HG02840 (cell line): ENCODE data around the gene CIROP.

ENCODE experiments used
- ATAC-seq: cut with Tn5 transposase; IDR thresholded peaks from one replicate; pipeline ENCODE4 v1.9.1; 2021; ENCODE audit warnings: mild to moderate bottlenecking, moderate library complexity, moderate number of reproducible peaks; ENCODE audit not compliant: unreplicated experiment, low FRiP score

Gene CIROP

DNA sequence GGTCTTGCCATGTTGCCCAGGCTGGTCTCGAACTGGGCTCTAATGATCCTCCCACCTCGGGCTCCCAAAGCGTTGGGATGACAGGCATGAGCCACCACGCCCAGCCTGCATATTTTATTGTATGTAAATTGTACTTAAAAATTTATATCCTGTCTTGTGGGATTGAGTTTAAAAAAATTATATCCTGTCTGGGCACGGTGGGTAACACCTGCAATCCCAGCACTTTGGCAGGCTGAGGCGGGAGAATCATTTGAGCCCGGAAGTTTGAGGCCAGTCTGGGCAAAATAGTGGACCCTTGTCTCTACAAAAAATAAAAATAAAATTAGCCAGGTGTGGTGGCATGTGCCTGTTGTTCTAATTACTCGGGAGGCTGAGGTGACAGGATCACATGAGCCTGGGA, 28.2 kb upstream of the CIROP start:
- no peak for ATAC-seq

DNA sequence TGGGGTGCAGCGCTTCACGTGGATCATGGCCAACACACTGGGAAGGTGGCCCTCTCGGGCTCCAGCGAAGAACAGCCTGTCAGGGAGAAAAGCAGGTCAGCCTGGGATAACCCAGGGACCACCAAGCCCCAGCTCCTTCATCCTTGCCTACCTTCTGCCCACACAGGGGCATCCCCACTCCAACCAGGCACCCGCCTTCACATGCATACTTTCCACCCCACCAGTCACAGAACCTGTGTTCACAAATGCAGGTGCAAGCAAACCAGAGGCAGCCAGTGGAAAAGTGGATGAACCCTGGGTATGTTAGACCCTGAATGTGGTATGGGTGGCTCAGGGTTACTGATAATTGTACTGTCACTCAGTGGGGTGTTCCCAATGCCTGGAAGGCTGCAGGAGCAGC, 26.7 kb upstream of the CIROP start:
- no peak for ATAC-seq

DNA sequence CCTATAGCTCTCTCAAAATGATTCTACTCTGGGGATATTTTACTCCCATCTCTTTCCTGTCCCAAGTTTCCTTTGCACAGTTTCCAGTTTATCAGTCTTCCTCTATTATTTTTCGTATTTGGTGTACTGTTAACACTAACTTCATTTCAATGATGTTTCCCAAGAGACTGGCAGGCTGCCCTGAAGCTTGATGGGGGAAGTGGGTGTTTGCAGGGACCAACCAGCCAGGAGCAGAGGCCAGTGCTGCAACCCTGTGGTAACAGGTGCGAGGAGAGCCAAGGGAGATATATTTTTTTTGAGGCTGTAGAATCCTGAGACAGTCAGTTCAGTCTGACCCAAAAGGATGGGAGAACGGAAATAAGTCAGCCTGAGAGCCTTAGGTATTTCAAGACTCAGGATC, 26.1 kb upstream of the CIROP start:
- ATAC-seq: no peak

DNA sequence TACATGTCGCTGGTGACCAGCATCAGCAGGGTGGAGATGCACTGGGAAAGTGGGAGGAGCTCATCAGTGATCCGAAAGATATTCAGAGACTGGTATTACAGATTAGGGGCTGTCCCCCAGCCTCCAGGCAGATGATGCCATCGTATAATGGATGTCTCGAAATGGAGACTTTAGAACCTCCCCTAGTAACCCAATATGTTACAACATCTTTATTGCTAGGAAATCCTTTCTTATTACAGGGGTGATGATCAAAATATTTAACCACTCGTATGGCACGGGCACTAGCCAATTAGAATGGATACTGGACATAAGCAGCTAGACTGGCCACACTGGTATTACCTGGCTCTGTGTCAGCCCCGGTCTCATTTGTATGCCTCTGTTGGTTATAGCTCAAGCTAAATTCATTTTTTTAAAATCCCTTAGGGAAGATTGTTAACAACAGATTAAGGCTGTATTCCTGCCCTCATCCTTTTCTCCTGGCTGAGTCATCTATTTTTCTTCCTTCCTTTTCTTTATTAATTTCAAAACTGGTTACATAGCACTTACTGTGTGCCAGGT, 25.0 kb upstream of the CIROP start:
- ATAC-seq: no peak

DNA sequence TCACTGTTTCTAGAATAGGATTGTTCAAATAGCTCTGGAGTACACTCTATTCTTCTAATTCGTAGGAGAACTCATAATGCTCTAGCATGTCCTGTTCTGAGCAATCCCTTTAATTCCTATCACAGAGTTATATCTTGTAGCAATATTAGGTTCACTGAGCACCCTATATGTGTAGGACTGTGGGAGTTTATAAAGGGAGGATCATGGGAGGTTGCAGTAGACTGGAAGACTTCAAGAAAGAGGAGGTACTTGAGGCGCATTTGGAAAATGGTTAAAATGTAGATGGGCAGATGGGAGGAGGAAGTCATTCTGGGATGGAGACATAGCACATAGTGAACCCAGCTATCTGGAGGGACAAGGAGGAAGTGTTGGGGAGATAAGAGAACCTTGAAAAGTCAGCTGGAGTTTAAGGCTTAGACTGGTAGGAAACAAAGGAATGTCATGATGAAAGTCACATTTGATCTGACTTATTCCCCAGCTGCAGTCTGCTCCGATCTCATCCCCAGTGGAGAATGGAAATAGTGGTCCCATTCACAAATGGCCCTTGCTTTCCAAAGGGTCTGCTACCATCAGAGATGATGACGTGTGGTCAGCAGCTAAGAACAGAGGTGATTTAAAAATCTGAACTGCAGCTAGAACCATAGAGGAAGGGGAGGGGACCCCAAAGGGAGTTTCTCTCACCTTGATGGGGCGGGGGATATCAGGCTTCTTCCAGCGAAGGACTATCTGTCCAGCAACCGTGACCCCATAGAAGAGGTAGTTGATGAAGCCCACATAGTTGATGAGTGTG, 24.4 kb upstream of the CIROP start:
- no peak for ATAC-seq

DNA sequence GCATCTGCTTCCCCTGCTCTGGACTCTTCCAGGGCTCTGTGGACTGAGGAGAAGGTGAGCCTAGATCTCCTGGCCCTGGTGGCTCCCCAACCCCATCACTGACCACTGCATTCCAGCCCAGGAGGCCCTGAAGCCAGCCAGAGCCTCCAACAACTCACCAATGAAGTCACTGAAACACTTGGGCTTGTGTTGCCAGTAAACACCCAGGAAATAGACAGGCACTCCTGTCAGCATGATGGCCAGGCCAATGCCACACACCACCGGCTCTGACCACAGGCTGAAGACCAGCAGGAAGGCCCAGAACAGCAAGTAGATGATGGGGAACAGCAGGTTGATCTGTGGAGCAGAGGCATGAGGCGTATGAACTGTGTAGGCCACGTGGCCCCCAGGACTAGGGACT, 23.1 kb upstream of the CIROP start:
- no peak for ATAC-seq

DNA sequence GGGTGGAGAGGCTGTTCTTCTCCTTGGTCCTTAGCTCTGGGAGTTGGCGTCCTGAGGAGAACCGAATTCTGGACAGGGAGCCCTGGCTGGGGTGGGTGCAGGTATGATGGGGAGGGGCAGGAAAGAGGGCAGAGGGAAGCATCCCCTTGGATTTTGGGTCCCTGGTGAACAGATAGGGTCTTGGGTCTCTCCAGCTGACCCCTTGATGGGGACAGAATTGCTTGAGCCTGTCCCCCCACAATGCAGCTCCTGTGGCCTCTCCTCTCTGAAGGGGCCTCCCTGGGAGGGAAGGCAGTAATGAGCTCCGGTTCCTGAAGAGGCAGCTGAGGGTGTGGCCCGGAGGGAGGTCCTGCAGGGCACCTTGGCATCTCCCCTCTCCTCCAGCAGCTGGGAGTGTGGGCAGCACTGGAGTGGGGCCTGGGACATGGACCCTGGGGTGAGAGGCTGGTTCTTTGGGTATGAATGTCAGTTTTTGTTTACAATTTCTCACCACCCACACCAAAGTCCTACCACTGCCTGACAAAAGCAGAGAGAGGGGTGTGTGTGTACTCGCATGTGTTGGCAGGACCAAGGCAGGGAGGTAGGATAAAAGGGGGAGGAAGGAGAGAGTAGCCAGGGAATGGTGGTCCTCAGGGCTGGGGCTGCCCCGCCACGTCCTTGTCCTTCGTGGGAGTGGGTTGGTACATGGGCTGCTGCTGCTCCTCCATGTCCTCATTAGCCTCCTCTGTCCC, 21.9 kb upstream of the CIROP start:
- ATAC-seq: no peak

DNA sequence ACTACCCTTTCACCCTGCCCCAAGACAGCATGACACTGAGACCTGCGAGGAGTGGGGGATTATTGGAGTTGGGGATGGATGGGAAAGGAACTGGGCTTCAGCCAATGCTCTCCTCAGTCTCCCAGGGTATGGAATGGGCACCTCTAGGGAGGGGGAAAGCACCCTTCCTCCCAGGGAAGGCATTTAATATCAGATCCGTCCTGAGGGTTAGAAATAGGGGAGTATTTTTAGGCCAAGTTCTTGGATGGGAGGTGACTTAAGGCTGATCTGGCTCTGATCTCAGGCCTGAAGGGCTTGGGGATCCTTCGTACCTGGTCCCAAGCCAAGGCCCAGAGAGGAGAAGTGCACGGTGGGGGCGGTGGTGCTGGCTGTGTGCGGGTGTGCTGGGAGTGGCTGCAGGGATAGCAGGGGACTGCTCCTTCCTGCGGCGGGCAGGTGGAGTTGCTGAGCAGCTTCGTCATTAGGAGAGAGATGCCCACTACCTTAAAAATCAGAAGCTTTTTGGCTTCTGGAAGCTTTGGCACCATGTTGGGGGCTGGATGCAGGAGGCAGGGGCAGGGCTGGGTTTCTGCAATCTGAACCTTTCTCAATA, 21.2 kb upstream of the CIROP start:
- ATAC-seq: no peak

DNA sequence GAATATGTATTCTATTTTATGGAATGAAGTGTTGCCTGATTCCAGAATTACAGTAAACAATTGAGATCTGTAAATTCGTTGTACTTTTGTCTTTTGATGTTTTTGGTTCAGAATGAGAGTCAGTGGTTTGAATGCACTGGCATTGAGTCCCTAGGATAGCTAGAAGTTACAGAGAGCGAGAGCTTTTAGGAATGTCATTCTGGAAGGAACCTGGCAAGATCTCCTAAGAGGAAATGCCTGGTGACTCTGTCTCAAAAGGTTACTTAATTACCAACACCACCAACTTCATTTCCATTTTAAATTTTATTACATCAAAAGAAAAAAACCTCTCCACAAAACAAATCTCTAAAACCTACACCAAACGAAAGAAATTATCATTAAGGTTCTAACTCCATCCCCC, 20.2 kb upstream of the CIROP start:
- no peak for ATAC-seq

DNA sequence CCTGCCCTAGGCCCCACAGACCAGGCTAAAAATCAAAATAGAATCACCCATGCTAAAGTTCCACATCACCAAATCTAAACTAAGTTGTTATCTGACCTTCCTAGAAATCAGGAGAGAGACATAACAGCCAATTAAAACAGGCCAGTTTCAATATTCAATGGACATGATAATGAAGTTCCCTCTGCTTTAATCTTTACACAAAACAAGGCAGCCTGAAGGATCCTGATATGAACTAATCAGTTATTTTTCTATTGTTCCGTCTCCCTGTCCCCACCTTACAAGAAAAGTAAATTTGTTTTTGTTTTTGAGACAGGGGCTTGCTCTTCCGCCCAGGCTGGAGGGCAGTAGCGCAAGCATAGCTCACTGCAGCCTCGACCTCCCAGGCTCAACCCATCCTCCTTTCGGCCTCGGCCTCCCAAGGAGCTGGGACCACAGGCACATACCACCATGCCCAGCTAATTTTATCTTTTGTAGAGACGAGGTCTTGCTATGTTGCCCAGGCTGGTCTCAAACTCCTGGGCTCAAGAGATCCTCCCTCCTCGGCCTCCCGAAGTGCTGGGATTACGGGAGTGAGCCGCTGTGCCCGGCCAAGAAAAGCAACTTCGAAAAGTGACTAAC, 19.7 kb upstream of the CIROP start:
- no peak for ATAC-seq

DNA sequence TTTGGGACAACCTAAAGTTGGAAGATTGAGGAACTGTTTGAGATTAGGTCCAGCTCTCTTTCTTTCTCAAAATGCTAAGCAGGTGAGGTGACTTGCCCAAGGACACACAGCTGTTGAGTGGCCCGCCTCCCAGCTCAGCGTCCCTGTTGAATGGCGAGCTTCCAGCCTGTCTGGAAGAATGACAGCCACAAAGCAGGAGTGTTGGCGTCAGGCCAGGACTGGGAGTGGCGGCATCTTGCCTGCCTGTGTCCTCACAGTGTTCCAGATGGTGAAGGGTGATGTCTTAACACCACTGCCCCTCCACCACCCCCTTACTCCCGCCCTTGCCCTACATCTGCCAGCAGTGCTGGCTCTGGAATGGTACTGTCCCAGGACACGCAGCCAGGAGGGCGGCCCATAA, 18.6 kb upstream of the CIROP start:
- ATAC-seq: no peak

DNA sequence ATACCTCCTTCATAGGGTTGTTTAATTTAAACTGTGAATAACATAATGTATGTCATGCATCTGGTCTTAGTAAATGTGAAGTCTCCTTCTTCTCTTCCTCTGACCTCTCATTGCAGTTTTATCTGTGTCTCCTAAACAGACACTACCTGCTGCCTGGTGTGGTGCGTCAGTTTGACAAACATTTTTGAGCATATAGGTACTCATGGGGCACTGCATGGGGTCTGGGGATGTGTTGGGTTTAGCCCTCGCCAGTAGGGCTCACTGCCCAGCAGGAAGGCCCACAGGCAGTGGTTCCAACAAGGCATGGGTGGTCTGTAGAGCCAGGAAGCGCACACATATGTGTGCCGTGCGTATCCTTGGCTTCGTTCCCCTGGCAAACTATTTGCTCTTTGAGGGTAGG, 17.3 kb upstream of the CIROP start:
- ATAC-seq: no peak

DNA sequence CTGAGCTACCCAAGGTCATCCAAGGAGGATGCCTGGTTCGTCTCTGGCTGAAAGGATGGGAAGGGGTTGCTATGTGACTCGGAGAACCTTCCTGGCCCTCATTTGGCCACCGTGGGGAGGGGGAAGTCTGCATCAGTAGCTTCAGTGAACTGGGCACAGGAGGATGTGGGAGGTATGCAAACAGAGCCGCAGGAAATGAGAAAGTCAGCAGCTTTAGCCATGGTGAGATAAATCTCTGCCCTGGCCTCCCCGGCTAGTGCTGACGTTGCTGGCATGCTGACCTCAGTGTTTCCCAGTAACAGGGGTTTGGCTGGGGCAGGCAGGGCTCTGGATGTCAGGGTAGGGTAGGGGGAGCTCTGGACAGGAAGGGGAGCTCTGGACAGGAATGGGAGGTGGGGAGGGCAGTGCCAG, 16.6 kb upstream of the CIROP start:
- ATAC-seq: no peak

DNA sequence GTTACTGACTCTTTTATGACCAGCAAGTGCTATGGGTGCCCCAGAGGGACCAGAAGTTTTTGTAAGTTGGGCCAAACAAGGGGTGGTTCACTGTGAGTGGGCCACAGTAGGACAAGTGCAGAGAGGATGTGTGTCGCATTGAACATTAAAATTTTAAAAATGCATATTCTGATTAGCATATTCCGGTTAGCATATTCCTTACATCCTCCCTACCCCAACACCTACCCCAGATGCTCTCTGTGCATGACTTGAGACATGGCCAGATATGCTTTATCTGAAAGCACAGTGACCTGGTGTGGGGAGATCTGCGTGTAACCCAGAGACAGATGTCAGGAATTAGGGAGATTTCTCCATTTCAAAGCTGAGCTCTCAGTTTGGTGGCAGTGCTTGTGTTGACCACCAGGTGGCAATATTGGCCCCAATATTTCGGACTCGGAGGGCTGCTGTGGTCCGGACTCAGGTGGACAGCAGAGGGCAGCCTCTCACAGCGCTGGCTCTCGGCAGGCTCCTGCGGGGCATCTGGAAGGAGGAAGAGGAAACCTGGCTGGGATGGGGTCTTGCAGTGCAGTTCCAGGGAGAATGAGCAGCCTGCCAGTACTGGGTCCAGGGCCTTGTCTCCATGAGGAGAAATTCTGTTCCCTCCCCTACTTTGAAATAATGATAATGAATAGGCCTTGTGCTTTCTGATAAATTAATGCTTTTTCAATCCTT, 15.9 kb upstream of the CIROP start:
- ATAC-seq: no peak

DNA sequence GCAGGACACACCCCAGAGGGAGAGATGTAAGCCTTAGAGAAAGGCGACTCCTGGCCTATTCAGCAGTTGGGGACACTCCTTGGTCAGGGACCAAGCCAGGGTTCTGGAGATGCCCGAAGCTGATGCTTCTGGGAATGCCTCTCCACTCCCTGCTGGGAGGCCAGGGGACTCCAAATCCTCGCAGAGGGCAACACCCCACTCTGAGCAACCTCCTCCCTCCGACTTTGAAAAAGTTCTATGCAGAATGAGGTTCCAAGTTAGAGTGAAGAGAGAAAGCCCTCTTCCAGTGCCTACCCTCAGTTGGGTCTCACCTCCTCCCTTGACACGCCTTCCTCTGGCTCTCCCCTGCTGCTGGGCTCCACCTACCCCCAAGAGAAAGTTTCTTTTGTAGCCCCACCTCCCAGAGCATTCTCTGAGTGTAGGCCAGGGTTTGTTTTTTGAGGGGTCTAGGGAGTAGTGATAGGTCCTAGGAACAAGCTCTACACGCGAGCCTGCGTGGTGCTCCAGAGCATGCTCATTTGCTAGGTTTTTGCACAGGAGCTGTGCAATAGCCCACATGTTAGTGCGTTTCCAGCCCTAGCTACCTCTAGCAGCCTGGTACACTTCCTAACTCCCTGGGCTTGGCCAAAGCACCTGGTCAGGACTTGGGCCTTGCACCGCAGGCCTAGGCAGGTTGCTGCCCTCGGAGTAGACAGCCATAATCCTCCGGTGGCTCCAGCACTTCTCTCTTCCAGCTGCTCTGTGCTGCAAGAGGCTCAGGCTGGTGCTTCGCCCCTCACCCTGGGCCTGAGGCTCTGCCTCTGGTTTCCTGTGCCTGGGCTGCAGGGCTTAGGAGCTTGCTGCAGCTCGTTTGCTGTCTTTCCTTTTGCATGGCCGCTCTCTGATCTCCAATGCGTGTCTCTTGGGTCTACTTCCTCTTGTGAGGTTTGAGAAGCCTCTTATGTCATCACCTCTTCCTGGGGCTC, 14.9 kb upstream of the CIROP start:
- no peak for ATAC-seq

DNA sequence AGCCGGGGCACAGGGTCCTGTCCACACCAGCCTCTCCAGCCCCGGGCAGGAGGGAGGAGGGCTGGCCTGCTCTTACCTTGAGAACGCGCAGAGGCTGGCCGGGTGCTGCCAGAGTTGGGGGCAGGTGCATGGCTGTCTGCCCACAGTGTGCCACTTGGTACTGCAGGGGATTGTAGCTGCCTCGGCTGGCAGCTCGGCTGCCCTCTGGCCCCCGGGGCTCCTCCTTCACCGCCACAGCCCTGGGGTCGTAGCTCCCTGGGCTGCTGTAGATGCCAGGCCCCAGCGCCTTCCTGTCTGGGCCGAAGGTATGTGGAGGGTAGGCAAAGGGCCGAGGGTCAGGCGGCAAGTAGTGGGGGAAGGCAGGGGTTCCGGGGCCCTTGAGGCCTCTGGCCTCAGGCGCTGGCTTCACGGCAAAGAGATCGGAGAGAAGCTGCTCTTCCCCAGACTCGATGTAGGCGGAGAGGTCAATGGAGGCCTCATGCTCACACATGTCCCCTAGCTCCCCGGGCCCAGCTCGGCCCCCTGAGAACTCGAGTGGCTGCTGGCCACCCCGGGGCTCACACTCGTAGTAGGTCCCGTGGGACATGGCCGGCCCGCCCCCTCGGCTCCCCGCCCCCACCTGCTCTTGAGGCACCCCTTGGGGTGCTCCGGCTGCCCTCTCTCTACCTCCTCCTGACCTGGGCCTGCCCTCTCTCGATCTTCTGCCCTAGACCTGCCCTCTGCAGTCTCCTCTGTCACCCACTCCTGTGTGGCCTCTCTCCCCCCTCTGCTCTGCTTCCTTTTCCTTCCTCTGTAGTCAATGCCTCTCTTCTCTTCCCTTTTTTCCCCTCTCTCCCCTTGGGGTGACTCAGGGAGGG, 13.9 kb upstream of the CIROP start, which contains the start of gene CEBPE:
CEBPE (minus strand) TSS at position 750 of the 857 bp plus-strand sequence; CDS start at position 586, 164 bp downstream.
- no peak for ATAC-seq

DNA sequence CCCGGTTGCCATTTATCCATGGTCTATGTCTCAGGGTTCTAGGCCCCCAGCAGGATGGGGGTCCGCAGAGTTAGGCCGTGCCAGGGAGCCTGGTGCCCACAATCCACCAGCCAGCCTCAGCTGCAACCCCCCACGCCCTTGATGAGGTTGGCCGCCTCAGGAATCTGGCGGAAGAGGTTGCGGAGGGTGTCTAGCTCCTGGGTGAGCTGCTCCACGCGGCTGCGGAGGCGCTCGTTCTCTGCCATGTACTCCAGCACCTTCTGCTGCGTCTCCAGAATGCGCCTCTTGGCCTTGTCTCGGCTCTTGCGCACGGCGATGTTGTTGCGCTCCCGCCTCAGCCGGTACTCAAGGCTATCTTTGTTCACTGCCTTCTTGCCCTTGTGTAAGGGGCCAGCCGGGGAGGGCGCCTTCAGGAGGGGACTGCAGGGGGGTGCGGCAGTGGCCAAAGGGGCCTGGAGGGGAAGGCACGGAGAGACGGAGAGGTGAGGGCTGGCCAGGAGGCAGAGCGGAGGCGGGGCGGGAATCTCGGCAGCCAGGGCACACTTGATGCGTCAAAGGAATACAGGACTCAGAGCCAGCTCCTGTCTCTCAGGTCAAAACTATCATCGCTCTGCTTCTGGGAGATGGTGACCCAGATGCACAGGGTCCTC, 12.7 kb upstream of the CIROP start:
- no peak for ATAC-seq

DNA sequence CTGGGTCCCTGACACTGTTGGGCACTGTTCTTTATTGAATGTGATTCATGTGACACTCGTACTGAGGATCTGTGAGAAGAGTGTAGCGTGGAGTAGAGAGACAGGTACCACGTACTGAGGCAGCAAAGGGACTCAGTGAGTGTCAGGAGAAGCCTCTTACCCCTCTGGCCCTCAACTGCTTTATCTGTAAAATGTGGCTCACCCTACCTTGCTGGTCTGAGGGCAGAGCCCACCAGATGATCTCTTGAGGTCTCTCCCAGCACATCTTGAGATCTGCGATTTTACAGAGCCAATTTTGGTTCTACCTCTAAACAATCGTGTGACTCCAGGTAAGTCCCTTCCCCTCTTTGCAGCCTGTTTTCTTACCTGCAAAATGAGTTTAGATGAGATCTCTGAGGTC, 11.1 kb upstream of the CIROP start:
- no peak for ATAC-seq
